GM18873 (cell line): ENCODE results near the gene ALG2.
A peak's percentile ranks its signal among the peaks of the same experiment; 100 is the strongest.

Experiments used
- ATAC-seq: cut with Tn5 transposase; IDR thresholded peaks from one replicate; pipeline ENCODE4 v1.9.1; 2021; ENCODE audit warnings: mild to moderate bottlenecking, moderate library complexity, moderate number of reproducible peaks; ENCODE audit not compliant: unreplicated experiment, low FRiP score

Gene ALG2

GRCh38 chr9:99221621-99222415, at the start of gene ALG2, which contains the start of gene SEC61B:
ALG2 (minus strand) TSS chr9:99221942; CDS start chr9:99221894, 48 bp downstream.
SEC61B (plus strand) TSS chr9:99222282; CDS start chr9:99222364, 82 bp downstream.
- ATAC-seq, result peak; percentile 84

DNA sequence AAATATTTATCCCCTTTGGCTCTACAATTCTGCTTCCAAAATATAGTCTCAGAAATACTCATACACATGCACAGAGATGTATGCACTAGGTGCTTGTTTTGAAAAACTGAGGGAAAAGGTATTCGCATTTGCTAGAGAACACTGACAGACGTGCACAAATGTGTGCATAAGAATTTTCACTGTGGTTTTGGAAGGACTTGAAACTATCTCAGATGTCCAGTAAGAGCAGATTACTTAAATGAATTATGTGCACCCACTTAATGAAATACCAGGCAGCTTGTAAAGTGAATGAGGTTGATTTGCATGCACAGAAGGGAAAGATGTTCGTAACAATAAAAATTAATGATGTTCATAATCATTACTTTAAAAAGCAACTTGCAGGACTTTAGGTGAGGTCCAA, 48.7 kb upstream of the ALG2 start:
- ATAC-seq, result no peak

- no peak for ATAC-seq
Measured at GRCh38 chr9:99269416-99269815, 47.7 kb upstream of the ALG2 start.

- peak; percentile 53 for ATAC-seq
Measured at GRCh38 chr9:99266255-99267023, 44.7 kb upstream of the ALG2 start.

DNA sequence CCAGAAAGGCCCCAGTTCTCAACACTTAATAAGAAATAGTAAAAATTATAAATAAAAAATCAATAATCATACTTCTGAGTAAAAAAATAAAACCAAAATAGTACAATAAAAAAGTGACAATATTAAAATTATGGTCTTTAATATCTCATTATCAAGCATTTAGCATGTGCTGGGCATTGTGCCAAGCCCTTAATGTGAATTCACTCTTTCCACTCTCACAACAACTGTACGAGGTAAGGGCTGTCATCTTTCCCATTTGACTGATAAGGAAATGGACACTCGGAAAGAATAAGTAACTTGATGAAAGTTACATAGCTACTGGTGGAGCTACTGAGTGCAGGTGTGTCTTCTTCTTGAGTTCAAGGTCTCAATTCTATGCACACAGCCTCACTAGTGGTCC, 43.9 kb upstream of the ALG2 start:
- no peak for ATAC-seq

DNA sequence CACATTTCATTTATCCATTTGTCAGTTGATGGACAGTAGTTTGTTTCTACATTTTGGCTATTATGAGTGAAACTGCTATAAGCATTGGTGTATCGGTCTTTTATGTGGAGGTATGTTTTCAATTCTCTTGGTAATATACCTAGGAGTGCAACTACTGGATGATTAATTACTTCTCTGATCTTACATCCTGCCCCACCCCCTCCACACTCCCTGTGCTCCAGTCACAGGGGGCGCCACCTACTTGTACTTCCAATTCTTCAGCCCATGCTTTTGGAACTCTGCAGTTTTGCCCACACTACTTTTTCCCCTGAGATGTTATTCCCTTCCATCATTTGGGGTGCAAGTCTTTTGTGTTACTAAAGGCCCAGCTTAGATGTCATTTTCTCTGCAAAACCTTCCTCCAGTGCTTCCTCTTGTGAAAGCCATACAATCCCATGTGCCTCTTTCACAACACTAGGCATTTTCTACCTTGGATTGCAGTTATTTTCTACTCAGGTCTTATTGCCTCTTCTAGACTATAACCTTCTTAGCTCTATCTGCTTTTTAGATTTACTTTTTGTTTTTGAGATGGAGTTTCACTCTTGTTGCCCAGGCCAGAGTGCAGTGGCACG, 42.4 kb upstream of the ALG2 start:
- no peak for ATAC-seq

DNA sequence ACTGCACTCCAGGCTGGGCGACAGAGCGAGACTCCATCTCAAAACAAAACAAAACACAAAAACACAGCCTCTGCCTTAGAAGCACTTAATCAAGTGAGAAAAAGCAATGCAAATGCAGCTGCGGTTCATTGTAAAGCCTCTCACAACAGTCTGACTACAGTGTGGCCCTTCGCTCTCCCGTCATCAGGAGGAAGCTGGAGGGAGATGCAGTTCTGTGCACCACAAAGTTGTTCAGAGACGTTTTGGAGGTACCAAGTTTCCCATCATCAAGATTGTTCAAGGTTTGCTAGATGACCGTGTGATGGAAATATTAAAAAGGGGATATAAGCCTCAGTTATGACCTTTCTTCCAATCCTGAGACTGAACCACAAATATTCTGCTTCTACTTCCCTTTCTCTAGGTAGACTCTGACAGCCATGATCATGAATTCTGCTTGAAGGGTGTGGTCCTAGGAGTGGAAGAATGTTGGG, 41.2 kb upstream of the ALG2 start:
- peak; percentile 38 for ATAC-seq

GRCh38 chr9:99261923-99262322, 40.2 kb upstream of the ALG2 start:
- ATAC-seq, result no peak

DNA sequence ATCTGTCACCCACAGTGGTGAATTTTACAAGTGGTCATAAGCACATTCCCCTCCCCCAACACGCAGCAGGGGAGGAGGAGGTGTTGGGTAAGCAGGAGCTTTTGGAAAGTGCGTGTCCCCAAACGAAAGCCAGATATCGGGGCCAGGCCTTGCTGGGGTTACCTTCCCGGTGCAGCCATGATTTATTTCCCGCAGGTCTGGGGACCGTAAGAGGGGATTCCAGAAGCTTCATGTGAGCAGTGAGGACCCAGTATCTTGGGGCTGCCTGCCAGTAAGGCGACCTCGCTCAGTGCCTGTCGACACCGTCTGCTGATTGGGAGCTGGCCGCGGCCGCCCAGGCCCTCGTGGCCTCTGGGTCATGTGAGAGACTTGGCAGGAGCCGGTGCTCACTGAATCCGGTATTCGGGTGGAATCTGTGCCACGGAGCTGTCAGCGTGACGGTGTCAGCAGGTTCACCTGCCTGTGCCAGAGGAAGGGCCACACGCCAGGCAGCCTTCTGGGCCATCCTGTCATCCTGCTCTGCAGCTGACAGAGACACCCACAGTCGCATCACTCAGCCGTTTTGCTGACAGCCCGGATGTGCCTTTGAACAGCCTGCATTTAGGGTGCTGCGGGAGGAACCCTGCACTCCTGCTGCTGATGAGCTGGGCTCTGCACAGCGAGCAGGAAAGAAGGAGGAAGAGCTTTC, 37.6 kb upstream of the ALG2 start:
- ATAC-seq, result no peak

DNA sequence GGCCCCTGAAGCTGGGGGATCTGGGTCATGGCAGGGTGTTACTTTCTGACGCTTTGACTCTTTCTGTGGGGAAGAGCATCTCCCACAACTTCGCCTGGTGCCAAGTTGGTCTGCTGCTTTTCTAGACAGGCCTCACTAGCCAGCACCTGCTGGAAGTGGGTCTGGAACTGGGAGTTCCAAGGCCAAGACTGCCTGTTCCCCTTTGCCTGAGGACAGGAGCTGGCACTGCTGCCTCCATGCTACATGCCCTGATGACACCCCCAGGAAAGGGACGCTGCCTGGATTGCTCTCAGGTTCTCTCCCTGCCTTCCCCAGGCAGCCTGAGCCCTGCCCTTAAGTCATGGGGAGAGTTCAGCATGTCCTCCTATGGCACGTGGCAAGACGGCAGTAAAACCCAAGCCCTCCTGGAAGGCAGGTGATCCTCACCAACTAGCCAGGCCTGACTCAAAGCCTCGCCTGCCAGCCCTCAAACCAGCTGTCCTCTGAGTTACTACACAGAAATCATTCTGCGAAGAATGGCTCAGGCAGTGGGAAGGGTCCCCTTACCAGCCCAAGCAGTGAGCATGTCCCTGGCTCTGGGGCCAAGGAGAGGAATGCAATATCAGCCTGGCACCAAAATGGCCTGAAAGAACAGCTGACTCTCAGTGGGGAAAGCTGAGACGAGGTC, 36.1 kb upstream of the ALG2 start:
- ATAC-seq, result no peak

GRCh38 chr9:99255651-99256050, 33.9 kb upstream of the ALG2 start:
- no peak for ATAC-seq

DNA sequence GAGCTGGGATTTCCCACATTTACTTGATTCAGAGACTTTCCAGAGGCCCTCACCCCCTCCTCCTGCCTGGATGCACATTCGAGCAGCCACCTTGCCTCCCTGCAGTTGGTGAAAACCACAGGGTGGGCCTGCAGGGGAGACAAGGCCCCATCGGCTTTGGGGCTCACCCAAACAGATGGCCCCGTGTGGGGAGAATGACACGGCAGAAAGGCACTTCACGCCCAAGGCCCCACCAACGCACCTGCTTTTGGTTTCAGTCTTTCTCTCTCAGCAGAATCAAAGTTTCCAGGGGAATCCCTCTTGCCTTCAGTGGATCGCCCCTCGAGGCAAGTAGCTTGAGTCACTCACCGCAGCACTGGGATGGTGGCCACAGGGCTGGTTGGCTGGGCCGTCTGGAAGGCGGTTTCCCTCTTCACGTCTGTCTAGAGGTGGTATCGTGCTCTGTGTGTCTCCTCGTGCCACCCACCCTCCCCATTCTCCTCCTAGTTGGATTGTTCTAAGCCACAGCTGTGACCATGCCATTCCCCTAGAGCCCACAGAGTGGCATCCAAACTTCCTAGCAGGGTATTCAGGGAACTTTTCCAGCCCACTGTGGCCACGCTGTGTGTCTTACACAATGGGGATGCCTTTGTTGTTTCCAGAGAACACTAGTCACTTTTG, 32.2 kb upstream of the ALG2 start:
- ATAC-seq, result peak; percentile 78

DNA sequence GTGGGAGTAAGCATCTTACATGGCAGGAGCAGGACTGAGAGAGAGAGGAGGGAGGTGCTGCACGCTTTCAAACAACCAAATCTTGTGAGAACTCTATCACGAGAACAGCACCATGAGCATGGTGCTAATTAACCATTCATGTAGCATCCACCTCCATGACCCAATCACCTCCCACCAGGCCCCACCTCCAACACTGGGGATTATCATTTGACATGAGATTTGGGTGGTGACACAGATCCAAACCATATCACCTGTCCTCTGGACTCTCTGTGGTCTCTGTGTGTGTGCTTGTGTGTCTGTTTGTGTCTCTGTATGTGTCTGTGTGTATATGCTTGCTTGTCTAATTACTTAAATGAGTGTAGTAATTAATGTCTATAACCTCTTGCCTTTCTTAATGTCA, 31.4 kb upstream of the ALG2 start:
- ATAC-seq, result peak; percentile 22

- no peak for ATAC-seq
Measured at GRCh38 chr9:99251157-99251556, 29.4 kb upstream of the ALG2 start.

GRCh38 chr9:99249619-99250018, 27.9 kb upstream of the ALG2 start:
- ATAC-seq, result peak; percentile 32

- ATAC-seq, result peak; percentile 88
Measured at GRCh38 chr9:99244344-99245260, 22.9 kb upstream of the ALG2 start.

DNA sequence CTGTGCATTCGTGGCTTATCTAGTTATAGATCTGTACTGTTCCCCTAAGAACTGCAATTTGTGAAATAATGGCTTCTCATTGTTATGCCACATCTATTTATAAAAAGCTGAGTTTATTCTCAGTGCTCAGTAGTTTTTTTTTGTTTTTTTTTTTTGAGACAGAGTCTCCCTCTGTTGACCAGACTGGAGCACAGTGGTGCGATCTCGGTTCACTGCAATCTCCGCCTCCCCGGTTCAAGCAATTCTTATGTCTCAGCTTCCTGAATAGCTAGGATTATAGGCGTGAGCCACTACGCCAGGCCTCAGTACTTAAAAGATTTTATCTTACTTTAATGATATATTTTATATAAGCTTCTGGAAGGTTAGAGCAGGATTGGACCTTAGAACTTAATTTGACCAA, 19.4 kb upstream of the ALG2 start:
- no peak for ATAC-seq

- ATAC-seq, result no peak
Measured at GRCh38 chr9:99239341-99240060, 17.8 kb upstream of the ALG2 start.
